Endothelial cell of umbilical vein (primary cell): ENCODE results near the gene AKAP13. TPM values are rescaled to one million over a fixed set of nuclear protein-coding genes. Genes with fewer than 3 reads are reported as not detected.

Experiments
- BruUV-seq: library from RNA; stranded (reverse); fragments of 400-500 nt; replicated peaks from 2 replicates; lab custom pipeline; 2021; lab: Mats Ljungman, UMichigan
- CTCF ChIA-PET: fragments of 300-600, 350-600 bp; sonication (Branson Sonifier 250); formaldehyde crosslinking; loops from one replicate; lab custom pipeline; 2021; ENCODE audit warnings: antibody characterized with exemption, inconsistent platforms; lab: Charles Lee
- POLR2A ChIA-PET: fragments of 300-600, 350-600 bp; sonication (Branson Sonifier 250); formaldehyde crosslinking; loops from one replicate; lab custom pipeline; 2021; ENCODE audit warnings: antibody characterized with exemption, inconsistent platforms; lab: Charles Lee
- DNase-seq: peaks from one replicate; pipeline ENCODE4 v3.0.0-alpha.2; 2011; ENCODE audit warnings: low read depth, low spot score
- FAIRE-seq: peaks from 2 replicates; lab custom pipeline; 2011; peaks lifted over from hg19 to GRCh38; lab: Jason Lieb, UNC
- H2AFZ ChIP-seq: 2 replicates; pipeline ENCODE4 v1.6.0; 2012; ENCODE audit warnings: low read depth, low read length, control low read depth, inconsistent platforms
- H3K27ac ChIP-seq: 2 replicates; pipeline ENCODE4 v1.5.1; 2011; ENCODE audit warnings: low read depth, mild to moderate bottlenecking, control low read depth, low read length, moderate library complexity; ENCODE audit not compliant: insufficient read depth
- H3K27me3 ChIP-seq, 2 experiments: 2 replicates each; pipeline versions ENCODE4 v1.6.0 to v1.6.1; 2011; ENCODE audit warnings: low read length in 2 of 2, mixed read lengths in 1 of 2; ENCODE audit not compliant: control insufficient read depth in 2 of 2, insufficient read depth in 2 of 2
- H3K36me3 ChIP-seq, 2 experiments: 2 replicates in 1 of 2; 3 replicates in 1 of 2; pipeline ENCODE4 v1.5.1; 2011; ENCODE audit warnings: low read length in 2 of 2, mild to moderate bottlenecking in 1 of 2, moderate library complexity in 1 of 2; ENCODE audit not compliant: control insufficient read depth in 2 of 2, insufficient read depth in 2 of 2; ENCODE audit errors: extremely low read depth in 1 of 2
- H3K4me1 ChIP-seq: 3 replicates; pipeline ENCODE4 v1.5.1; 2011; ENCODE audit warnings: mild to moderate bottlenecking, low read length; ENCODE audit not compliant: control insufficient read depth, insufficient read depth; ENCODE audit errors: extremely low read depth
- H3K4me2 ChIP-seq: 2 replicates; pipeline ENCODE4 v1.6.1; 2011; ENCODE audit warnings: low read length, control low read depth, mixed read lengths; ENCODE audit not compliant: insufficient read depth
- H3K4me3 ChIP-seq, 3 experiments: fragments of 200-600 bp in 1 of 3; sonication (generic), shearing (Covaris generic) in 1 of 3; replicated peaks in 1 of 3; 2 replicates each; pipeline ENCODE4 v1.5.1; 2011 to 2016; ENCODE audit warnings: control low read depth in 3 of 3, low read length in 3 of 3, mild to moderate bottlenecking in 2 of 3, inconsistent platforms in 1 of 3, low read depth in 1 of 3, moderate library complexity in 1 of 3; ENCODE audit not compliant: insufficient read depth in 1 of 3
- H3K79me2 ChIP-seq: 2 replicates; pipeline ENCODE4 v1.6.0; 2012; ENCODE audit warnings: low read length, inconsistent platforms; ENCODE audit not compliant: control insufficient read depth, insufficient read depth
- H3K9ac ChIP-seq: replicated peaks from 2 replicates; pipeline ENCODE3; 2011; ENCODE audit warnings: low read length, control low read depth; ENCODE audit not compliant: insufficient read depth; ENCODE audit errors: extremely low read depth
- H3K9me1 ChIP-seq: replicated peaks from 3 replicates; pipeline ENCODE4 v1.6.0; 2011; ENCODE audit warnings: mild to moderate bottlenecking, low read length; ENCODE audit not compliant: control insufficient read depth, insufficient read depth; ENCODE audit errors: extremely low read depth
- H3K9me3 ChIP-seq: replicated peaks from 2 replicates; pipeline ENCODE4 v1.5.1; 2012; ENCODE audit warnings: low read length, inconsistent platforms; ENCODE audit not compliant: control insufficient read depth, insufficient read depth
- H4K20me1 ChIP-seq: replicated peaks from 2 replicates; pipeline ENCODE3; 2011; ENCODE audit warnings: mild to moderate bottlenecking, low read length; ENCODE audit not compliant: control insufficient read depth, insufficient read depth; ENCODE audit errors: extremely low read depth
- EZH2 ChIP-seq: IDR thresholded peaks from 2 replicates; pipeline ENCODE4 v1.6.1; 2012; ENCODE audit warnings: borderline replicate concordance, low read depth, mild to moderate bottlenecking, moderate library complexity, low read length, inconsistent platforms; ENCODE audit not compliant: severe bottlenecking
- FOS ChIP-seq: IDR thresholded peaks from 2 replicates; pipeline ENCODE4 v1.6.1; 2011; ENCODE audit warnings: mild to moderate bottlenecking, low read length, moderate library complexity, borderline replicate concordance; ENCODE audit not compliant: insufficient read depth
- GATA2 ChIP-seq: IDR thresholded peaks from 2 replicates; pipeline ENCODE4 v1.7.0; 2011; ENCODE audit warnings: low read depth, mild to moderate bottlenecking, moderate library complexity, mixed read lengths, low read length; ENCODE audit not compliant: insufficient read length, insufficient read depth
- JUN ChIP-seq: IDR thresholded peaks from 2 replicates; pipeline ENCODE4 v1.6.1; 2011; ENCODE audit warnings: borderline replicate concordance, low read depth; ENCODE audit not compliant: insufficient read length, insufficient read depth
- MYC ChIP-seq: IDR thresholded peaks from one replicate; pipeline ENCODE4 v1.6.1; 2011; ENCODE audit warnings: mild to moderate bottlenecking, low read depth, low read length
- POLR2A ChIP-seq: IDR thresholded peaks from 2 replicates; pipeline ENCODE4 v1.6.1; 2012; ENCODE audit warnings: low read depth, mild to moderate bottlenecking, control low read depth, low read length
- POLR2AphosphoS5 ChIP-seq: IDR thresholded peaks from 2 replicates; pipeline ENCODE4 v1.6.1; 2012; ENCODE audit warnings: low read depth, mild to moderate bottlenecking, control low read depth, low read length, moderate library complexity; ENCODE audit not compliant: insufficient read depth
- dilution Hi-C: fragments of 300-500 bp; cut with MboI; formaldehyde crosslinking; loops from one replicate; pipeline ENCODE4 v1.15.0; 2019; ENCODE audit warnings: low sequenced_read_pairs; ENCODE audit not compliant: extremely low pct_ligation_motif_present
- intact Hi-C: fragments of 100-400 bp; cut with micrococcal nuclease; formaldehyde crosslinking; loops from one replicate; pipeline ENCODE4 v1.10.0; 2022
- polyA plus RNA-seq, 4 experiments: library from polyadenylated mRNA; depleted of rRNA in 3 of 4; stranded (reverse) in 3 of 4; unstranded in 1 of 4; fragments of >200 nt; gene quantifications; 2 replicates each; pipeline versions ENCODE4 v1.2.1 to v1.2.3, GENCODE V29; 2011 to 2012; ENCODE audit warnings: missing spikeins in 1 of 4
- total RNA-seq: library from RNA; stranded (reverse); gene quantifications from 2 replicates; pipeline ENCODE4 v1.2.3, GENCODE V29; 2021
- TF ChIP-seq, protein P1 (sequence below), 2 donors: IDR thresholded peaks; 1 replicate in 1 of 2; 2 replicates in 1 of 2; pipeline ENCODE4 v1.5.1; 2011; ENCODE audit warnings: low read length in 2 of 2, mild to moderate bottlenecking in 2 of 2, moderate library complexity in 2 of 2, control low read depth in 1 of 2, inconsistent platforms in 1 of 2, low read depth in 1 of 2; ENCODE audit not compliant: insufficient read depth in 1 of 2; ENCODE audit errors: extremely low read depth in 1 of 2
- TF ChIP-seq, protein P2 (sequence below): IDR thresholded peaks from 2 replicates; pipeline ENCODE4 v1.6.1; 2011; ENCODE audit not compliant: insufficient read depth, insufficient read length

The AKAP13 gene
- total and polyA plus RNA-seq, 2 donors (not counting 3 experiments of a cell fraction or from before 2014, with no cell fraction given): 22.8 to 87.8 TPM

DNA sequence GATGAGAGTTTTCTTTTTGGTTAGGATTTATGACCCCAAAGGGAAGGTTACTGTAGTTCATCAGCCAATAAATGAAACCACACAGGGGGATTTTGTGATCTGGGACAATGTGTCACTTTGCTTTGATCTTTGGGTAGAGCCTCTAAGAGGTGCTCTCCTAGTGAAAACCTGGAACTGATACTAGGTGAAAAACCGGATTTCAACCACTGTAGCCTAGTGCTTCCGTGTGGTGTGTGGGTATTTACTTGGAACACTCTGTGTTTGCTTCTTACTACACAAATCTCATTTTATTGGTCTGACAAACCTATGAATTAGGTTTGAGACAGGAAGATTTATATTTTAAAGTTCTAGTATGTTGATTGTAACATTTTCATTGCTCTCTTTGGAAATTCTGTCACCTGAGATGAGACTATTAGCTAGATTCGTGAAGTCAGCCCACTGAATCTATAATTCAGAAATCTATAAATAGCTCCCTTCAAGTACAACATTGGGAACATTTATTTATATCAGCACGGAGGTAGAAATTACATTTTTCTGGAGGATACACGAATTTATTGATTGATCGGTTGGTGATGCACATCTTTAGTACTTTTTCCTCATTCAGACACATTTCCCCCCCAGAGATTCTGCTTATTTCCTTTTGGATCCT, 119.8 kb downstream of the AKAP13 start:
- no peaks in the 10 kb centered on the region for H3K27me3 ChIP-seq
- no peaks in the 10 kb centered on the region for H3K9me1 ChIP-seq
- intact Hi-C loops (no loop called here), dilution Hi-C loops (no loop called here)
- H3K9me3 ChIP-seq: no peaks in the 10 kb centered on the region
- DNase-seq: no peak
- H3K27ac ChIP-seq: no peak overlapping the region
- H3K36me3 ChIP-seq: no peaks in the 10 kb centered on the region
- no peak overlapping the region for H3K4me2 ChIP-seq
- no peak overlapping the region for H3K9ac ChIP-seq
- H3K4me3 ChIP-seq: no peak overlapping the region
- POLR2A ChIA-PET: no interaction called here
- H3K79me2 ChIP-seq: peaks cover 27% of the 10 kb centered on the region
- peaks cover 15% of the 10 kb centered on the region for H3K4me1 ChIP-seq
- CTCF ChIA-PET: interaction anchor here (1.0 to 2.1 kb wide), 5 partner anchors 10 to 203 kb away, joined by 3 to 7 read pairs (median 3); no protein-coding TSS in a partner anchor
- BruUV-seq: no TSS peak
- FAIRE-seq: no peak
- H4K20me1 ChIP-seq: no peaks in the 10 kb centered on the region
- TF ChIP-seq POLR2A: no peak
- TF ChIP-seq MYC: no peak
- no peak for TF ChIP-seq JUN
- no peak for TF ChIP-seq POLR2AphosphoS5
- TF ChIP-seq, protein P1, sequence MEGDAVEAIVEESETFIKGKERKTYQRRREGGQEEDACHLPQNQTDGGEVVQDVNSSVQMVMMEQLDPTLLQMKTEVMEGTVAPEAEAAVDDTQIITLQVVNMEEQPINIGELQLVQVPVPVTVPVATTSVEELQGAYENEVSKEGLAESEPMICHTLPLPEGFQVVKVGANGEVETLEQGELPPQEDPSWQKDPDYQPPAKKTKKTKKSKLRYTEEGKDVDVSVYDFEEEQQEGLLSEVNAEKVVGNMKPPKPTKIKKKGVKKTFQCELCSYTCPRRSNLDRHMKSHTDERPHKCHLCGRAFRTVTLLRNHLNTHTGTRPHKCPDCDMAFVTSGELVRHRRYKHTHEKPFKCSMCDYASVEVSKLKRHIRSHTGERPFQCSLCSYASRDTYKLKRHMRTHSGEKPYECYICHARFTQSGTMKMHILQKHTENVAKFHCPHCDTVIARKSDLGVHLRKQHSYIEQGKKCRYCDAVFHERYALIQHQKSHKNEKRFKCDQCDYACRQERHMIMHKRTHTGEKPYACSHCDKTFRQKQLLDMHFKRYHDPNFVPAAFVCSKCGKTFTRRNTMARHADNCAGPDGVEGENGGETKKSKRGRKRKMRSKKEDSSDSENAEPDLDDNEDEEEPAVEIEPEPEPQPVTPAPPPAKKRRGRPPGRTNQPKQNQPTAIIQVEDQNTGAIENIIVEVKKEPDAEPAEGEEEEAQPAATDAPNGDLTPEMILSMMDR (IDR thresholded peaks at IDR 0.05; ENCODE audit: extremely low read depth in 1 of 2, insufficient read depth in 1 of 2, low read depth in 1 of 2, low read length in 2 of 2): no peak
- no peak for TF ChIP-seq FOS
- no peak for TF ChIP-seq EZH2
- TF ChIP-seq, protein P2, sequence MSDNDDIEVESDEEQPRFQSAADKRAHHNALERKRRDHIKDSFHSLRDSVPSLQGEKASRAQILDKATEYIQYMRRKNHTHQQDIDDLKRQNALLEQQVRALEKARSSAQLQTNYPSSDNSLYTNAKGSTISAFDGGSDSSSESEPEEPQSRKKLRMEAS: no peak
- no peak for TF ChIP-seq GATA2
- H2AFZ ChIP-seq: no peak overlapping the region
